Measurements from ENCODE around the gene KMT2D.
"Not testable (repeated sequence)": the region's sequence is repeated elsewhere in the genome, so short reads cannot be mapped to it uniquely, and the experiment has no call there.

KMT2D gene

DNA sequence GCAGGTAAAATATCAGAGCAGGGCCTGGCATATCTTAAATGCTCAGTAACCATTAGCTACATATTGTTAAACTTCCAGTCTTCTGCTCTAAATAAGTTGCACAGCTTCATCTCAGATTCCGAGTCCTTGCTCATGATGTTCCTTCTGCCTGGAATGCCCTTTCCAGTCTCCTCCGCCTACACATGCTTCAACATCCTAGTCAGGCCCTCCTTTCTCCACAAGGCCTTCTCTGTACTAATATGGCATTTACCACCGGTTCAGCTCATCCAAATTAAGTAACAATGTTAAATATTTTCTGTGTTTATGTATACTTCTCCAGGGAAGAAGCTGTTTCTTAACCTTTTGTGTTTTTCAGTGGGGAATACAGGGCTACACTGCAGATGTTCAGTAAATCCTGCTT, 25.5 kb upstream of the KMT2D start:
- no peak for DNase-seq

DNA sequence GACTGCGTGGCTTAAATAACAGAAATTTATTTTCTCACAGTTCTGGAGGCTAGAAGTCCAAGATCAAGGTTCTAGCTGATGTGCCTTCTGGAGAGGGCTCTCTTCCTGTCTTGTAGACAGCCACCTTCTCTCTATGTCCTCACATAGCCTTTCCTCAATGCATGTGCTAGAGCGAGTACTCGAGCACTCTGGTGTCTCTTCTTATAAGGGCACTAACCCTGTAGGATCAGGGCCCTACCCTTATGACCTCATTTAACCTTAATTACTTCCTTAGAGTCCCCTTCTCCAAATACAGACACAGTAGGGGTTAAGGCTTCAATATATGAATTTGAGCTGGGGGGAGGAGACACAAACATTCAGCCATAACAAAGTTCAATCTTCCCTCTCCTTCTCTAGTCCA, 23.8 kb upstream of the KMT2D start:
- no peak for DNase-seq

DNA sequence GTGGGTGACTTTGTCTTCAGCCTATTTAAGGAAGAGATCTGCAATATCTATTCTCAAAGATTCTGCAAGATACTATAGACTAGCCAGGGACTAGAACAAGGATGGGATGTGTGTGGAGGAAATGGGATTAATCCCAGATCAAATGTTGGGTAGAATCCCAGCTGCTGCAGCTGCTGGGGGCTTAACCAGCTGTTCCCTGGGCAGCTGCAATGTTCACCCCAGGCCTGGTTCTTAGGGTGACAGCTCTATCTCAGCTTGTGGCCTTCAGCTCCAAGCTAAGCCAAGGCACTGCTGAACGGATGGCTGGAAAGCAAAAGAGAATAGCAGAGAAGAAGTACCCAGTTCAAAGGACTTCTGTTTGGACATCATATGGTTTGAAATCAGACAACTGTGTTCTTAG, 19.2 kb upstream of the KMT2D start:
- peak; percentile 70 for DNase-seq

DNA sequence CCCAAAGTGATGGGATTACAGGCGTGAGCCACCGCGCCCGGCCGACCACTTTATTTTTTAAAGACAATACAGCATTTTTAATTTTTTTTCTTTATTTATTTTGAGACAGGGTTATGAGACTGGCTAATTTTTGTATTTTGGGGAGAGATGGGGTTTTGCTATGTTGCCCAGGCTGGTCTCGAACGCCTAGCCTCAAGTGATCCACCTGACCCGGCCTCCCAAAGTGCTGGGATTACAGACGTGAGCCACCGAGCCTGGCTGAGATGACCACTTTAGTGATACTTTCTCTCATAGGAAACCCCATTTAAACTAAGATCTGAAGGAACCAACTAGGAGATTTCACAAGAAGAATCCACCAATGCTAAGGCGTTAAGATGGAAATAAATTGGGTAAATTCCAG, 10.4 kb upstream of the KMT2D start:
- DNase-seq = no peak

DNA sequence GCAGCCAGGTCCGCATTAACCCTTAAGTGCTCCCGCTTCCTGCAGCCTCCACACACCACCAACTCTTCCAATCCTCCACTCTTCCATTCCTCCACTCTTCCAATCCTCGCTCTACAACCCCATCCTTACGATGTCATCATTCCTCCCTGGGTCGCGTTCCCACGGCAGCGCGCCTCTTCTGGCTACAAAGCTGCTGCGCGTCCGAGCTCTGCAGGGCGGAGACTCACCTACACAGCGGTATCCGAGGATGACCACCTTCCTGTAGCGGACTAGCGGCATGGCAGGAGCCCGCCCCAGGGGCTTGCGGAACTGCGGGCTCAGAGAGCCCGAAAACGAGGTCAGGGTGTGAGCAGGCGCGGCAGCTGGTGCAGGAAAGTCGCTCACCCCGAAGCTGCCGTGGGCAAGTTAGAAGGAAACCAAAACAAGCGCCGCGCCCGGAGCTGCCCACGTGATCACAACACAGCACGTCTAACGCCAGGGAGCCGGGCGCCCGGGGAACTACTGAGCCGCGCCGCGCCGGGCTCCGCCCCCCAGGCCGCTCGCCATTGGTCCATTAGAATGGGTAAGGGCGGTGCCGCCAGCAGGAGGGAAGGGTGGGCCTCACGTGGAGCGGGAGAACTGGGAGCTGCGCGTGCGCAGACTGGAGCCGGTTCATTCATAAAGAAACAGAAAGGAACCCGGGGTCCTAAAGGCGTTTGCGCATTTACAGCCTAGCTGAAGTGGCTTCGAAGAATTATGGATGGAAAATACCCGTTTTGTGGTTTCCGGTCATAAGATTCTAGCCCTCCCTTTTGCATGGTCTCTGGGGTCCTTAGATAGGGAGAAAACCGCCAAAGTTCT, 9.1 kb upstream of the KMT2D start, which contains the start of gene RHEBL1:
RHEBL1 (minus strand) TSS at position 473 of the 840 bp plus-strand sequence; CDS start at position 279, 194 bp downstream.
- peak; percentile 99 for DNase-seq

DNA sequence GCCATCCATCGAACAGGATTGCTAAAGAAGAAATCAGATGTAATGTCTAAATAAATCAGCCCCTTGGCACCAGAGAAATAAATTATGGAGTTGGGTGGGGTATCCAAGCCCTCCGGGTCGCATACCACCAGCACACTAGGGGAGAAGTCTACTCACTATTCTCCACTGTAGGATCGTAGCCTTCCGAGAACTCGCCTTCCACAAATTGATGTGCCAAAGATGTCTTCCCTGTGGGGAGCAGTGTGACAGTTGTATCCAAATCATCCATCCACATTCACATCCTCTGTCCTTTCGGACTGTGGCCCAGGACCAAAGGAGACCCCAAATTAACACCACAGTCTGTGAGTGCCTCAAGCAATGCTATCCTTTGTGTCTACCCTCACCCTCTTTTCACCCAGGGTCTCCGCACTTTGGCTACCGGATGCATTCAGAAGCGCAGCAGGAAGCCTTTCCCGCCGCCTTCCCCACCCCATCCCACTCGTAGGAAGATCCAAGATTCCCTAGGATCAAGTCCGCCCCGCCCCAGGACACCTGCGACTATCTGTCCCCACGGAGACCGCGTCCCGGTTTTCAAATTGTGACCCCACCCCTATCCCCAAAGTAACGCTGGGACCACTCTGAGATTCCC, 8.4 kb upstream of the KMT2D start:
- peak; percentile 68 for DNase-seq

DNA sequence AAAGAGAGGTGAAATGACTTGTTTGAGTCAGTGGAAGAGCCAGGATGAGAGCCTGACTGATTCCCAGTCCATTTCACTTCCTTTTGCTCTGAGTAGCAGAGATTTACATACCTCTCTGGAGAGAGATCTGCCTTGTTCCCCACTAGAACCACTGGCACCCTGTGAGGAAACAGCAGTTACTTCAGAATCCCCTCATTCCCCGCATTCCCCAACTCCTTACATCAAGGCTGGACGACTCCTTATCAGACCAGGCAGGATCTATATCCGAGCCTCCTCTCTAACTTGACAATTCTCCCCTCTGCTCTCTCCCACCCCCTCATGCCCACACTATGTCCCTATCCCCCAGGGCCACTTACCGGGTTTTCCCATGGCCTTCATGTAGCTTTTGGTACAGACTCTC, 5.5 kb upstream of the KMT2D start:
- no peak for DNase-seq

DNA sequence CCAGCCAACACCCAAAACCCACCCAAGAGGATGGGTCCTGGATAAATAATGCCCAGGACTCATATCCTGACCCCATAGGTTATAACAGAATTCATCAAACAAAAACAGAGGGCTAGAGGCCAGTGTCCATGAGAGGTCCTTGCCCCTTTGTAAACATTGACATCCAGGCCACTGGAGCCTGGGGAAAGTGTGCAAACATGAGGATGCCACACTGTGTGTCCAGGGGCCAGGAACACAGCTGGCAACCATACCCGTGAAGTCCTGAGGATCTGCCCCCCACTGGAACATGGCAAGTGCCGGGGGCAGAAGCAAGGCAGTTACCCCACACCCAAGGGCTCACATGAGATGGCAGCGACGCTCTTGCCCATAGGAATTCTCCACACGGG, 4.2 kb upstream of the KMT2D start:
- no peak for DNase-seq

DNA sequence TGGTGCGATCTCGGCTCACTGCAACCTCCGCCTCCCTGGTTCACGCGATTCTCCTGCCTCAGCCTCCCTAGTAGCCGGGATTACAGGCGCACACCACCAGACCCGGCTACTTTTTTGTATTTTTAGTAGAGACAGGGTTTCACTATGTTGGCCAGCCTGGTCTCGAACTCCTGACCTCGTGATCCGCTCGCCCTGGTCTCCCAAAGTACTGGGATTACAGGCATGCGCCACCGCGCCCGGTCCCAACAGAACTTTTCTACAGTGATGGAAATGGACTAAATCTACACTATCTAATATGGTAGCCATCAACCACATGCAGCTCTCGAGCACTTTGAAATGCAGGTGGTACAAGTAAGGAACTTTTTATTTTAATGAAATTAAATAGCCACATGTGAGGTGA, 1.3 kb upstream of the KMT2D start:
- DNase-seq = not testable (repeated sequence)

DNA sequence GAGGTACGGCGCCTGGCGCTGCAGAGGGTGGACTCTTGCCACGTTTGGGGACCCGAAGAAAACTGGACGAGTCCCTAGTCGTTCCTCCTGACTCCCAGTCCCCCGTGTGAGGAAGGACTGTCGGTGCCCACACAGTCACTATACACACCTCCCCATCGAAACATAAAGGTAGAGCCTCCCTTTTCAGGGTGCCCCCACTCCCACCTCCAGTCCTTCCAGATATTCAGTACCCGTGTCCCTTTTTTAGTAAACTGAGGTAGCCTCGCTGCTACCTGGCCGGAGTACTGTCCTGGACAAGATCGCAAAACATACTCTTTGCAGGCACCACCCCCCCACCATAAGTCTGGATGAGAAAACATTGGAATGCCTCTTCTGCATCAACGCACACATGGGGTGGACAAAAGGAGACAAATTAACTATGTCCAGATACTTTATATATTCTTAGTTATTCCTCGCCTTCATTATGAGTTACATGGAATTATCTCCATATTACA, 610 bp upstream of the KMT2D start:
- DNase-seq = no peak

DNA sequence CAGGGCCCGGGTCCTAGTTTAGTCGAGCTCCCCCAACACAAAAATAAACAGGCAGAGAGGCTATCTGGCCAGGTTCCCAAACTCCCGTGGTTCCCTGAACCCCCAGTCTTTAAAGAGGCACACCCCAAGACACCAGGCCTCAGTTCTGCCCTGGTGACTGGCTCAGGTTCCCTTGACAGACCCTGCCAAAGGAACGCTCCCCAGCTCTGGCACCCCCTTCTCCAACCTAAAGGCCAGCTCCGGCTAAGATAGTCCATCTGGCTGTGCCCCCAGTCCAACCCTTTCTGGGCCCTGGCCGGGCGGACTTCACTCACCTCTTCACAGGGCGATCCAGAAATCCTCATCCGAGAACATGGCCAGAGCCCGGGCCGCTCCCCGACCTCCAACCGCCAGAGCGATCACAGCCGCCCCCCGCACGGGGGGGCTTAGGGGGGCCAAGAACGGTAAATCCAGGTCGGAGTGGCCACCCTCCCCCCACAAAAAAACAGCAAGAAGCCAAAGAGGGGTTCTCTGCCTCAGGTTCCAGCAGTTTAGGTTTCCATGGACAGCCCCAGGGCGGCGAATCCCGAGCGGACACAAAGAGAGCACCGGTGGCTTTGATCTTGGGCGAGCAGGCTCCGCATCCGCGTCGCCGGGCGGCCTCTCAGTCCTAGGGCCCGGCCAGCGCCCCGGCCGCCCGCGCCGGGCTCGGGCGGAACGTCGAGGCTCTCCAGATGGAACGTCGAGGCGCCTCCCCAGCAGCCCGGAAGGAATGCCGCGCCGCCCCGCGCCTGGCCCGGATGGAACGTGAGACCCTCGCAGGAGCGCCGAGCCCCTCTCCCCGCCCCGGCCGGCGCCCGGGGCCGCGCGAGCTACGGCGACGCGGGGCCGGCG, 1.1 kb downstream of the KMT2D start:
- peak; percentile 65 for DNase-seq

DNA sequence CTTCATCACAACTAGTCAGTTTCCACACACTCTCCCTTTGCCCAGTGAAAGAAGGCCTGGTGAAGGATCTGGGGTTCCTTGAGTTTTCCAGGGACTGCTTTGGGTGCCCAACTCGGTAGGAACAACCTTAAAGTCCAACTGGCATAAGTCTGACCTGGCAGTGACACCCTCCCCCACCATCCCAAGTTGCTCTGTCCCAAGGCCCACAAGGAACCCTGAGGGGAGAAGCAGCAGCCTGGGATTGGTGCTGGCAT, 1.6 kb downstream of the KMT2D start:
- DNase-seq = no peak

DNA sequence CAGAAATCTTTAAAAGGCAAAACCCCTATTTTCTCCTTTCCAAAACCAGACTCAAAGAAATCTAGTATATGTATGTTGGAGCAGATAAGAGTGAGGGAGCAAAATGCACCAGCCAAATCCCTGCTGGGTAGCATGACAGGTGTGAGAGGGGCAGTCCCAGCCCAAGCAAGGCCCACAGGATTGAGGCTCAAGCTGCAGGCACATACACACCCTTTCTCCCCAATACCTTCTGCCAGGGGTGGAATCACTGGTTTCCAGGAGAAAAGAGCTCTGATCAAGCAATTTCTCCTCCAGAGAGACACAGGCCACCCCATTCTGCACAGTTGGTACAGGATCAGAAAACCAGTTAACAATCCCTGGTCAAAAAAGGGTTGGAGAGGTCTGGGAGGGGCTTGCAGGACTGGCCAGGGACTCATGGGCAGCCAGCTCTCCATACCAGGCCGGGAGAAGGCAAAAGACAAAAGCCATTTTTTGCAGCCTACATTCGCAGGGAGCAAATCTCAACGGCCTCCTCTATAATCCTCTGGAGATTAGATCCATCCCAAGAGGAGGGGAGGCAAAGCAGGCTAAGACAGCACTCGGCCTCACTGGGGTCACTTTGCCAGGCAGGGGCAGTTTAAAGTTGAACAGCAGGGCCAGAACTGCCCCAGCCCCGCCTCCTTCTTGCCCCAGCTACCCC, 2.1 kb downstream of the KMT2D start:
- peak; percentile 82 for DNase-seq

DNA sequence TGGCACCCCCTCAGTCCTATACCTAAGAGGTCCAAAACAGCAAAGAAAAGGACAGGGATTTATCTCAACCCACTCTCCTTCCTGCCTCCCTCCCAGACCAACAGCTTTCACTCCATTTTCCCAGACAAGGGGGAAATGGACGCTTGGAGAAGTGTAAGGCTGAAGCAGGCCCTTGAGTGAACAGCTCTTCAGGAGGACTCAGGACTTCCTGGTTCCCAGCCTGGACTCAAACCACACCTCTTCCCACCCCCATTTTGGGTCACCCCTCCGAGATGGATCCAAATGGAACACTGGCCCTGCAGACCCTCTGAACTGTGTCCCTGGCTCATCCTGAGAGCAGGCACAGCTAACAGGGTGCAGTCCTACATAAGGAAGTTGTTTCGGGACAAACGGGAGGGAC, 2.7 kb downstream of the KMT2D start:
- DNase-seq = no peak

DNA sequence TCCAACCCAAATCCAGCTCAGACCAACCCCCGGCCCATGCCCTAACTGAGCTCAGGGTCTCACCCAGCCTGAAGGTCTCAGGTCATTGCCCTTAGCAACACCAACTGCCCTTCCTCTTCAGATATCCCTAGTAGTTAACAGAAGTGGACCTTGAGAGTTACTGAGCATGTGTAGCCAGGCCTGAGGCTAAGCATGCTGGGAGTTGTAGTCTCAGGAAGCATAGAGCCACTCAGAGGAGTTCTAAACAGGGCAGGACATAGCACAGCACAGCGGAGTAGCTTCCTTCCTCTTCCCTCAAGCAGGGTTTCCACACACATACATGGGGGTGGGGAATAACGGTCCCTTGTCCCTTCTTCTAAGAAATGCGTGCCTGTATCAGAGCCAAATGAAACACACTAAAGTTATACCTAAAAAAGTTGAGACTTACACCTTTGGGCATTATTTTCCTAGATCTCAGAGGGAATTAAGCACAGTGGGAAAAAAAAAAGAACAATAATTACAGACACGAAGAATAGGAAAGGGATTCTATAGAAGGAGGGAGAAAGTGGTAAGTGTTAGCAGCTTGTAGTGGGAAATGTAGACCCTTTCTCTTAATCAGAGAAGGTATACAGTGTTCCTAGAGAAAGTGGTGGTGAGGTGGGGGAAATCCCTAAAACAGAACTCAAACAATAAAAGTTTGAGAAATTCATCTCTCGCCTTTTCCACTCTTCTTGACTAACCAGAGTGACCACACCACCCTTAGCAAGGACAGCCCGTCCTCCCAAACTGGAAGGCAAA, 4.4 kb downstream of the KMT2D start:
- DNase-seq = peak; percentile 75

DNA sequence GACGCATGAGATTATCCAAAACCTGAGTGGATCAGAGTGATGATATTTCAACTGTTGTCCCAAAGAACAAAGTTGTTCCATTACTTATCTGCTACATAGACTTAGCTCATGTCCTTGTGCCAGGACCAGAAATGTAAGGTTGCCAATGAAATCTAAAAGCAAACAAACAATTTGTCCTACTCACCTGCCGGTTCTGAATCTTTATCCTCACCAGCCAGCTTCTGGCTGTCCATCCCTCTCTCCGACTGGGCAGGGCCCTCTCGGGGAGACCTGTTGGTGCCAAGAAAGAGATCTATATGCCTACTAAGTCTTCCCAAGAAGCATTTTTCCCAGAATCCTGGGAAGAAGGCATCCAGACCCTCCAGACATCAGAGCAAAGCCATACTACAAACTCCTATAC, 5.5 kb downstream of the KMT2D start:
- DNase-seq = no peak

DNA sequence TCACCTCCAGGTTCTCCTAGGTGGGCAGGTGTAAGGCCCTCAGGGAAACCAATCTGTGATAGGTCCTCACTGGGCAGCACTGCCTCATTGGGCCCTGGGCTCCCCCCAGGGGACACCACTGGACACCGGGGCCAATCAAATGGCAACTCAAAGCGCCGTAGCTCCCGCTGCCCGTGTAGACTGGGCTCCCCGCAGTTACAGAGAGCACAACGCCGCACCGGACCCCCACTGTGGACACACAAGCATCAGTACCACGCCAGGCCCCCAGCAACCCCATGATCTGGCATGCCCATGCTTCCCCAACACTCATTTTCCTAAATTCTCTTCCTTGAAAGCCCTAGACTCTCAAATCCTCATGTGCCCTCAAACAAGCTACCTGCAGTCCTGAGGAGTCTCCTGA, 6.1 kb downstream of the KMT2D start:
- DNase-seq = no peak

DNA sequence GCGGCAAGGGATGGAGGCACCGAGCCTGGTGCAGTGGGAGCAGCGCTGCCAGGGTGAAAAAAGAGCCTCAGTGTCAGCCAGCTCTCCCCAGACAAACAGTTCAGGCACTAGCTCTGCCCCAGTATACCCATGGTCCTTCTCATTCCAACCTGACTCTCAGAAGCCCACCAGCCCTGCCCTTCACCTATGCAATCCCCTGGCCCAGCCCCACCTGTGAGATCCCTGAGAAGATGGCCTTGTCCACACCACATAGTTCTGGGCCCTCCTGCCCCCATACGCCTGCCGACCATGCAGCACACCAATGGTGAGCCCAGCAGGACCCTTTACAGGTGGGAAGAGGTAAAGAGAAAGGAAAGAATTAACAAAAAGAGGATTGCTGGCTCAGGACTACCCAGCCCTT, 6.5 kb downstream of the KMT2D start:
- no peak for DNase-seq

DNA sequence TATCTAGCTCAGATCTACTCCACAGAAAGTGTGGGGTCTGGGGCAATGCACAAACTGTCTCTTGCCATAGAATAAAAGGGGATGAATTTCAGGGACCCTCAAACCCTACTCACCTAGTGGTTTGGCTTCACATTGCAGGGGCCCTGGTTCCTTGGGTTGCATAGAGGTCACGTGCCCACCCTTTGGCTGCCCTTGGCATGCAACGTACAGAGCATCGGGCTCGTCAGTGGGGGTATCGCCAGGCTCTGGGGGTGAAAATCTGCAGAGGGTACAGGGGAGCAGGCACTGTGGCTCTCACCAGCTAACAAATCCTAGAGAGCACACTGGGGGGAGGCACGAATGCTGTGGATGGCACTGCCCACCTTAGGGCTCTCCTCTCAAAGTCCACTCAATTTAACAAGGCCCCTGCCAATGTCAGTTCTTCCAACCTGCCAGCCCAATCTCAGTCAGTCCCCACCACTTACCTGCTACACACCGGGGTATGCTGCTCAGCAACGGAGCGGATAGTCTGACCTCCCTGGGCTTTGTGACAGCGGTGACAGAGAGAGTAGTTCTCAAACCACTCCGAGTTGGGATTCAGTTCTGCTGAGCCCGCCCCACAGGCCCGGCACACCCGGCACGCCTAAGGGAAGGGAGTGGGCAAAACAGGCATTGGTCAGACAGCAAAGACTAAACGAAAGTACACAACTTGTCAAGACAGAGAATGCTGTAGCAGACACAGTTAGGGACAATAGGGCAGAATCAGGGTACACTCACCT, 8.0 kb downstream of the KMT2D start:
- DNase-seq = no peak

DNA sequence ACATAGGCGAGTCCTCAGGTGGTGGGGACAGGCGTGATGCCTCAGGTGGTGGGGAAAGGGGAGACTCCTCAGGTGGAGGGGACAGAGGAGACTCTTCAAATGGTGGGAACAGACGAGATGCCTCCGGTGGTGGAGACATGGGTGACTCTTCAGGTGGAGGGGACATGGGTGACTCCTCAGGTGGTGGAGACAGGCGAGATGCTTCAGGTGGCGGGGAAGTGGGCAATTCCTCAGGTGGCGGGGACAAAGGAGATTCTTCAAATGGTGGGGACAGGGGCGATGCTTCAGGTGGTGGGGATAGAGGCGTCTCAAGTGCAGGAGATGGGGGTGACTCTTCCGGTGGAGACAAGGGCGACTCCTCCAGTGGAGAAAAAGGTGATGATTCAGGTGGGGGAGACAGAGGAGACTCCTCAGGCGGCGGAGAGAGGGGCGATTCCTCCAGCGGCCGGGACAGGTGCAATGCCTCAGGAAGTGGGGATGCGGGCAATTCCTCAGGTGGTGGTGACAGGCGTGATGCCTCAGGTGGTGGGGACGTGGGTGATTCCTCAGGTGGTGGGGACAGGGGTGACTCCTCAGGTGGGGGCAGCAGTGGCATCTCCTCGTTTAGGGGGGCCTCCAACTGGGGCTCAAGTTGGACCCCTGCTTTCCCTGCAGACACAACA, 8.7 kb downstream of the KMT2D start:
- no peak for DNase-seq

DNA sequence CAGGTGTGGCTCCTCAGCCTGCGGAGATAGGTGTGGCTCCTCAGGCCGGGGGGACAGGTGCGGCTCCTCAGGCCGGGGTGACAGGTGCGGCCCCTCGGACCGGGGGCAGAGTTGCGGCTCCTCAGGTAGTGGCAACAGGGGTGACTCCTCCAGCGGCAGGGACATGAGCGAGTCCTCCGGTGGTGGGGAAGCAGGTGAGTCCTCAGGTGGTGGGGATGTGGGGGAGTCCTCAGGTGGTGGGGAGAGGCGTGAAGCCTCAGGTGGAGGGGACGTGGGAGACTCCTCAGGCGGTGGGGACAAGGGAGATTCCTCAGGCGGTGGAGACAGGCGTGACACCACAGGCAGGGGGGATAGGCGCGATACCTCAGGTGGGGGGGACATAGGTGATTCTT, 9.2 kb downstream of the KMT2D start:
- no peak for DNase-seq

Measured in NCI-H82 (cell line).